ENCODE measurements around the gene TESK2.

DNA sequence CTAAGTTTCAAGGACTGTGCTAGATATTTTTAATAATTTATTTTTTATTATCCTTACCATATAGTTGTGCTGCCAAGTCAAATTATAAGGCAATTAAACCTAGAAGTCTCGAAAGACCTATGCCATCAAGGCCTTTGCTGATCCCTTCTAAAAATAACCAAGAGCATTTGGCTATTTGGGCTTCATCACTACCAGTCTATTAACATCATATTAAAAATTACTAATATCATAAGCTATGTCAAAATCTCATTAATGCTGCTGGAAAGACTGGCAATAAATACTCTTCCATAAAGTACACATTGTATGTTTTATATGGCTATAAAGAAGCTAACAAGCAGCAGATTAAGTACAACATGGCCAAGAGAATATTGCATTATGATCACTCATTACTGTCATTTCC lies 107.8 kb downstream of the TESK2 start:
- no peak for TF ChIP-seq EZH2phosphoT487 (IDR thresholded peaks at IDR 0.05; ENCODE audit: insufficient read depth, low read depth)
- TF ChIP-seq EZH2 (IDR thresholded peaks at IDR 0.05; ENCODE audit: insufficient read depth, poor library complexity, severe bottlenecking), result no peak

Measured in GM23248 (cell line).